ENCODE measurements around the gene GADL1. TPM values are rescaled to one million over a fixed set of nuclear protein-coding genes. Genes with fewer than 3 reads are reported as not detected.

Gene GADL1
- total RNA-seq, 4 donors from 2014 or later = not detected

DNA sequence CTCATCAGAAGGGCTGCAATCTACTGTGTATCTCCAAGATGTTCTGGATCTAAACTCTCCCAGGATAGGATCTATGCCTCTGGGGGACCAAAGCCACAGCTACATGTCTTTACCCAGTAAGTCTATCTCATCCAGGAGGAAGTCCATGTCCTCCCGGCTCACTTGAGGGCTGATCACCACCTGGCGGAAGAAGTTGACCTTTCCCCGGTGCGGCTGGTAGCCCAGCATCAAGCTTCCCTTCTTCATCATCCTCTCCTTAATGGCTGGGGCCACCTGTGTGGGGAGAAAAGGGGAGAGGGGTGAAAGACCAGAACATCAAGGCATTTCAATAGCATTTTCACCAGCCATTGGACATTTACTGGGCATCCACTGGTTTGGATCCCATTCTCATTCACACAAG lies 166.3 kb downstream of the GADL1 start:
- H3K27me3 ChIP-seq = no peaks in the 10 kb centered on the region
- H3K4me3 ChIP-seq = no peak overlapping the region
- intact Hi-C loops (cut with DNase I) = no loop called here
- H3K27ac ChIP-seq = no peak overlapping the region
- H3K4me1 ChIP-seq = no peaks in the 10 kb centered on the region
- no peak for DNase-seq
- H3K9me3 ChIP-seq = no peaks in the 10 kb centered on the region
- TF ChIP-seq, protein P1, sequence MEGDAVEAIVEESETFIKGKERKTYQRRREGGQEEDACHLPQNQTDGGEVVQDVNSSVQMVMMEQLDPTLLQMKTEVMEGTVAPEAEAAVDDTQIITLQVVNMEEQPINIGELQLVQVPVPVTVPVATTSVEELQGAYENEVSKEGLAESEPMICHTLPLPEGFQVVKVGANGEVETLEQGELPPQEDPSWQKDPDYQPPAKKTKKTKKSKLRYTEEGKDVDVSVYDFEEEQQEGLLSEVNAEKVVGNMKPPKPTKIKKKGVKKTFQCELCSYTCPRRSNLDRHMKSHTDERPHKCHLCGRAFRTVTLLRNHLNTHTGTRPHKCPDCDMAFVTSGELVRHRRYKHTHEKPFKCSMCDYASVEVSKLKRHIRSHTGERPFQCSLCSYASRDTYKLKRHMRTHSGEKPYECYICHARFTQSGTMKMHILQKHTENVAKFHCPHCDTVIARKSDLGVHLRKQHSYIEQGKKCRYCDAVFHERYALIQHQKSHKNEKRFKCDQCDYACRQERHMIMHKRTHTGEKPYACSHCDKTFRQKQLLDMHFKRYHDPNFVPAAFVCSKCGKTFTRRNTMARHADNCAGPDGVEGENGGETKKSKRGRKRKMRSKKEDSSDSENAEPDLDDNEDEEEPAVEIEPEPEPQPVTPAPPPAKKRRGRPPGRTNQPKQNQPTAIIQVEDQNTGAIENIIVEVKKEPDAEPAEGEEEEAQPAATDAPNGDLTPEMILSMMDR (IDR thresholded peaks at IDR 0.05) = no peak
- no peak for TF ChIP-seq POLR2A (IDR thresholded peaks at IDR 0.05)
- H3K36me3 ChIP-seq = no peaks in the 10 kb centered on the region
- WGBS, 2 donors = 91 to 96% methylated on average over 4 of the region's 4 CpGs

DNA sequence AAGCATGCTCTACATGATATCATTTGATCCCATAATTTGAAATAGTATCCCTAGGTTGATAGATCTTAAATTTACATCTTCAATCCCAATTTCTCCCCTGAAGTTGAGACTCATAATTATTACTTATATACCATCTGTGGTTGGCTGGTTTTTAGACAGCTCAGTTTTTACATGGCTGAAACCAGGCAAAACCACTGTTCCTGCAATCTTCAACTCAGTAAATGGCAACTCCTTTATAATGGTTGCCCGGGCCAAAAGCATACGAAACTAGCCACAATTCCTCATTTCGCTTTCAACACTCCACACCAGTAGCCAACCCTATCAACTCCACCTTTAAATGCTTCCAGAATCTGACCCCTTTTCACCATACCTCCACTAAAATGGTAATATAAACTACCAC lies 169.6 kb downstream of the GADL1 start:
- Histone ChIP-seq H3K36me3 (no peaks in the 10 kb centered on the region), H3K9me3 (no peaks in the 10 kb centered on the region), H3K4me1 (no peaks in the 10 kb centered on the region), H3K27ac (no peak overlapping the region), H3K27me3 (no peaks in the 10 kb centered on the region), H3K4me3 (no peak overlapping the region)
- DNase-seq = no peak
- TF ChIP-seq POLR2A (IDR thresholded peaks at IDR 0.05) = no peak
- TF ChIP-seq, protein P1 (IDR thresholded peaks at IDR 0.05) = no peak
- 92 to 94% methylated on average over 3 of the region's 3 CpGs for WGBS, 2 donors
- intact Hi-C loops (cut with DNase I) = no loop called here

DNA sequence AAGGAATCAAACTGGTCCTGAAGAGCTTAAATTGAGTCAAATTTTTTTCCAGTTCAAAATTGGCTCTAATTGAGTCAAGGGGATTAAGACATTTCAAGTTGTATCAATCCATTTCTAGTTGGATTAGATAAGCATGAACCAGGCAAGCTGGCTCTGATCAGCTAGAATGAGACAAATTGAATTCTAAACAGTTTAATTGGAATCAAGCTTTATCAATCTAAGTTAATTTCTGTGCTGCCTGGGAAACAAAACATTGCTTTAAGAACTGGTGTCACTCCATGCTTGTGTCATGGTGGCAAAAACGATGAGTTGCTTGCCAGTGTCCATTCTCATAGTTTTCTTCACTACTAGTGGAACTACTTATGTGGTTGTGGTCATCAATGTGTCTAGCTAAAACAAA lies 171.2 kb downstream of the GADL1 start:
- WGBS, 2 donors = 64 to 81% methylated on average over 1 of the region's 1 CpG
- Histone ChIP-seq H3K4me1 (no peaks in the 10 kb centered on the region), H3K9me3 (no peaks in the 10 kb centered on the region), H3K36me3 (no peaks in the 10 kb centered on the region), H3K4me3 (no peak overlapping the region), H3K27ac (no peak overlapping the region), H3K27me3 (no peaks in the 10 kb centered on the region)
- intact Hi-C loops (cut with DNase I) = no loop called here
- no peak for DNase-seq
- no peak for TF ChIP-seq POLR2A (IDR thresholded peaks at IDR 0.05)
- TF ChIP-seq, protein P1 (IDR thresholded peaks at IDR 0.05) = no peak

DNA sequence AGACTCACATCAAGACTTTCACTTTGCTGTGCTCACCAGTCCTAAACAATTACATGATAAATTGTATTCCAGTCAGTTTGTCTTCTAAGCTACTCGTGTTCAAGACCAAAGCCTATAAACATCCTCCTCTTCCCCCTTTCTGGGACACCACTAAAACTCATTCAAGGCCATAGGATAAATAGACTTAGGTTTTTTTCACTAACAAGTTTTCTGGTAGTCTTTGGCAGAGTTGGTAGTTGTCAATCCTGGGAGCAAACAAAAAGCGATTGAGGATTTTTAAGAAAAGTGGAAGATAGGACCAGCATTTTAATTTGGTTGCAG lies 173.2 kb downstream of the GADL1 start:
- TF ChIP-seq POLR2A (IDR thresholded peaks at IDR 0.05) = no peak
- TF ChIP-seq, protein P1 (IDR thresholded peaks at IDR 0.05) = no peak
- WGBS, 2 donors = 57 to 60% methylated on average over 2 of the region's 2 CpGs
- Histone ChIP-seq H3K4me1 (no peaks in the 10 kb centered on the region), H3K36me3 (no peaks in the 10 kb centered on the region), H3K27ac (no peak overlapping the region), H3K4me3 (no peak overlapping the region), H3K9me3 (no peaks in the 10 kb centered on the region), H3K27me3 (no peaks in the 10 kb centered on the region)
- intact Hi-C loops (cut with DNase I) = no loop called here
- no peak for DNase-seq

DNA sequence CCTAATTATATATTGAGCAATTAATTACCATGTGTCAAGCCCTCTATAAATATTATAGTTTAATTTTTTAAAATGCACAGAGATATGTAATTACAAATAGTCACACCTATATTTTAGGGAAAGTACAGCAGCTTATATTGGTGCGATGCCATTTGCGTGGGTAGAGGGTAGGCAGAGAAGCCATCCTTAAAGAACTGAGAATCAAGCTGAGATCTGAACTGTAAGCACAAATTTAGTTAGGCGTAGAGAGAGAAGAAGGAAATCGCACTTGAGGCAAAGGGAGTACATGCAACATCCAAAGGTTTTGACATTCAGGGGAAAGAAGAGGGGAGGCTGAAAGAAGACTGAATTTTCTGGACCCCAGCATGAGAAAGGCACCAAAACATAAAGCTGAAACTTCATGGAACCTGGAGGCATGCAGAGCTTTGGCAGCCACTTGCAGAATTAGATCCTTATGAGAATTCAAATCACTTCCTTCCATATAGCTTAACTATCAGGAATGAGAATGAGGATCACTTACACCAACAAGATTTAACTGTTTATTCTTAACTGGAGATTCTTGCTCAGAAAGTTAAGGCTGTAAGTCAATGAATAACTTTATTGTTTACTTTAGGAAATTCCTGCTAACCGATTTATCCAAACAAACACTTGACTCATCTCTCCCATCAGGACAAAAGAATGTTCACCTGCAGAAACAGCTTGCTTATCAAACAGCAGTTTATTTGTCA lies 173.7 kb downstream of the GADL1 start:
- WGBS, 2 donors = 71 to 75% methylated on average over 5 of the region's 5 CpGs
- no peaks in the 10 kb centered on the region for H3K9me3 ChIP-seq
- no peaks in the 10 kb centered on the region for H3K36me3 ChIP-seq
- no peaks in the 10 kb centered on the region for H3K4me1 ChIP-seq
- TF ChIP-seq, protein P1 (IDR thresholded peaks at IDR 0.05) = no peak
- TF ChIP-seq POLR2A (IDR thresholded peaks at IDR 0.05) = no peak
- H3K27ac ChIP-seq = no peak overlapping the region
- intact Hi-C loops (cut with DNase I) = no loop called here
- no peaks in the 10 kb centered on the region for H3K27me3 ChIP-seq
- no peak for DNase-seq
- no peak overlapping the region for H3K4me3 ChIP-seq
